GM19099 (cell line): Measurements from ENCODE around the gene SIRT2.

Experiments
- POLR2A ChIP-seq: IDR thresholded peaks from 3 replicates; pipeline ENCODE4 v1.6.1; 2011; ENCODE audit warnings: low read depth; ENCODE audit not compliant: insufficient read length; ENCODE audit errors: extremely low read depth

Gene SIRT2

GRCh38 chr19:38861368-38861767 is 38.0 kb downstream of the SIRT2 start:
- TF ChIP-seq POLR2A, result no peak

GRCh38 chr19:38856813-38857212 is 42.6 kb downstream of the SIRT2 start:
- no peak for TF ChIP-seq POLR2A

GRCh38 chr19:38853214-38853613 is 46.2 kb downstream of the SIRT2 start:
- no peak for TF ChIP-seq POLR2A

GRCh38 chr19:38852231-38853044 is 47.0 kb downstream of the SIRT2 start:
- TF ChIP-seq POLR2A, result peak; percentile 38

GRCh38 chr19:38851622-38852230 is 47.7 kb downstream of the SIRT2 start:
- peak; percentile 66 for TF ChIP-seq POLR2A

GRCh38 chr19:38850976-38851621 is 48.3 kb downstream of the SIRT2 start:
- no peak for TF ChIP-seq POLR2A

- peak; percentile 81 for TF ChIP-seq POLR2A
These were observed 48.9 kb downstream of the SIRT2 start for GRCh38 chr19:38850436-38850975.

GRCh38 chr19:38849860-38850435 is 49.5 kb downstream of the SIRT2 start, which contains the start of gene HNRNPL:
Gene HNRNPL, minus strand, starts transcription at chr19:38849986. Its CDS starts 20 bp downstream, at chr19:38849966.
- peak; percentile 95 for TF ChIP-seq POLR2A

- no peak for TF ChIP-seq POLR2A
These were observed 50.1 kb downstream of the SIRT2 start for GRCh38 chr19:38849147-38849859.

GRCh38 chr19:38848299-38849146 is 50.9 kb downstream of the SIRT2 start:
- peak; percentile 24 for TF ChIP-seq POLR2A

- no peak for TF ChIP-seq POLR2A
These were observed 53.3 kb downstream of the SIRT2 start for GRCh38 chr19:38846097-38846496.

- TF ChIP-seq POLR2A, result no peak
These were observed 53.9 kb downstream of the SIRT2 start for GRCh38 chr19:38845374-38846024.

GRCh38 chr19:38844093-38844686 is 55.2 kb downstream of the SIRT2 start:
- no peak for TF ChIP-seq POLR2A
